Activated T-cell treated with anti-CD3 and anti-CD28 coated beads, Interleukin-2, amount 50 U/mL, for 4 hours (primary cell): ENCODE results near the gene CLBA1. TPM values are rescaled to one million over a fixed set of nuclear protein-coding genes. Genes with fewer than 3 reads are reported as not detected.

Experiments used
- ATAC-seq, 2 donors: fragments of 200-7000 bp; cut with Tn5 transposase; one replicate each; pipeline ENCODE4 v1.10.0; 2021
- DNase-seq: peaks from one replicate; pipeline ENCODE4 v3.0.0-alpha.2; 2020
- H3K27me3 Mint-ChIP-seq: one replicate; pipeline ENCODE4 v1.8.0; 2021; ENCODE audit warnings: low read depth, mixed read lengths
- H3K36me3 Mint-ChIP-seq: one replicate; pipeline ENCODE4 v1.8.0; 2022; ENCODE audit warnings: mixed read lengths; ENCODE audit not compliant: insufficient read depth
- H3K4me1 Mint-ChIP-seq: one replicate; pipeline ENCODE4 v1.8.0; 2021; ENCODE audit warnings: low read depth, mixed read lengths
- H3K4me3 Mint-ChIP-seq: one replicate; pipeline ENCODE4 v1.8.0; 2021; ENCODE audit warnings: mild to moderate bottlenecking, moderate library complexity, mixed read lengths
- H3K9me3 Mint-ChIP-seq: one replicate; pipeline ENCODE4 v1.8.0; 2021; ENCODE audit warnings: mixed read lengths
- total RNA-seq, 3 donors: library from RNA; stranded (reverse); gene quantifications; one replicate each; pipeline ENCODE4 v1.2.1, GENCODE V29; 2021

Gene CLBA1
- total RNA-seq, 3 donors from 2014 or later = 2.9 to 3.8 (median 3.3) TPM

DNA sequence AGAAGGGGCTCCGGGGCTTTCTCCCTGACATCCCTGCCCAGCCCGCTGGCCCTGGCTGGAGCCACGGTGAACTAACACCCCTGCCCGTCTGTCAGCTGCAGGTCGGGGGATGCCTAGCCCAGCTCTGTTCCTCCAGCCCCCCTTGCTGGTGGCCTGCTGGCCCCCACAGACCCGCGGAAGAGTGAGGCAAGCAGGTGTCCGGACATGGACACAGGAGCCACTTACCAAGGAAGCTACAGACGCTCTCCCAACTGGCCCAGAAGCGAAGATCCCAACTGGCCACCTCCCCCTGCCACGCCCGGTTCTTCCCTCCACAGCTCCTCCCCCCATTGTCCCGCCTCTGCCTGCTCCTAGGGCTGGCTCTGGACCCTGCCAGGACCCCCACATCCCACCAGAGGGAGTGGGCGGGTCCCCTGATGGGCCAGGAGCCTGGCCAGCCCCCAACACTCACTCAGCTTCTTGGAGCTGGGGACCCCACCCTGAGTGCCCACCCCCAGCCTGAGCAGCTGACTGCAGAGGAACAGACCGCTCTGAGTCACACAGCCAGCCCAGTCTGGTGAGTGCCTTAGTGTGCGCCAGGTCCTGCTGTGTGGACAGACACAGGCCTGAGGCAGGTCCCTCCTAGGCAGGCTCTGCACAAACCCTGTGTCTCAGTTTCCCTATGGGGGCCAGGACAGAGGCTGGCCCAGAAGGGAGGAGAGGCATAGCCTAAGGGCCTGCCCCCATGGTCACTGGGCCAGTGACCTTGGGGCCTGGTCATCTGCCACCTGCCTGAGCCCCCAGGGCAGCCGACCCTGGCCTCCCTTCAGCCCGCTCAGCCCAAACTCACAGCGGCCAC is 15.1 kb upstream of the CLBA1 start:
- no peaks in the 10 kb centered on the region for H3K36me3 Mint-ChIP-seq
- peaks cover 23% of the 10 kb centered on the region for H3K27me3 Mint-ChIP-seq
- H3K4me1 Mint-ChIP-seq = no peaks in the 10 kb centered on the region
- ATAC-seq = no peak
- H3K9me3 Mint-ChIP-seq = no peaks in the 10 kb centered on the region
- DNase-seq = no peak
- no peak overlapping the region for H3K4me3 Mint-ChIP-seq

DNA sequence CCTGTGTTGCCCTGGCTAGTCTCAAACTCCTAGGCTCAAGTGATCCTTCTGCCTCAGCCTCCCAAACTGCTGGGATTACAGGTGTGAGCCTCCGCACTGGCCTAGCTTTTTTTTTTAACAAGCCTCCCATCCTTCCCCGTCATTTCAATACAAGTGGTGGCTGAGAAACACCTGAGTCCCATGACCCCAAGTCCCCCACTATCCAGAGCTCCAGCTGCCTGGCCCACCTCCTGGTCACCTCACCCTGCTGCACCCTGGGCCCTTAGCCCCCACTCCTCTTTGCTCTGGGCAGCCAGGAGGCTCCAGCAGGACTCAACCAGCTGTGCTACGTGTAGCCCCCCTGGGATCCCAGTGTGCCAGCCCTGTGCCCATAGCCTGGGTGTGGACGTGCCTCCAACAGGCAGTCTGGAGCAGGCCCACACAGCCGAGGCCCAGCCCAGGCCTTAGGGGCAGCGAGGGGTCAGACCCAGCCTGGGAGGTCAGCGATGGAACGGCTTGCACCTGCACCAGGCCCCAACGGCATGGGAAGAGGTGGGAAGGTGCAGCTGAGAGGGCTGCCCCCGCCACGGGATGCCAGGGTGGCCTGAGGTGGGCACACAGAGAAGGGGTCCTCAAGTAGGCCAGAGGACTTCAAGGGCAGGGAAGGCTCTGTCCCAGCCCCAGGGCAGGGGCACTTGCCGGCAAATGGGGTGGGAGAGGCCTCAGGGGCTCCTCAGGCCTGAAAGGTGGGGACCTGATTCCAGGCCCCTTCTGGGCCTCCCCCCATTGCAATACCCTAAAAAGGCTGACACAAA is 13.9 kb upstream of the CLBA1 start:
- Mint-ChIP-seq H3K36me3 (no peaks in the 10 kb centered on the region), H3K4me1 (peaks cover 3% of the 10 kb centered on the region), H3K9me3 (no peaks in the 10 kb centered on the region), H3K4me3 (no peak overlapping the region), H3K27me3 (peaks cover 29% of the 10 kb centered on the region)
- no peak for ATAC-seq
- DNase-seq = no peak

DNA sequence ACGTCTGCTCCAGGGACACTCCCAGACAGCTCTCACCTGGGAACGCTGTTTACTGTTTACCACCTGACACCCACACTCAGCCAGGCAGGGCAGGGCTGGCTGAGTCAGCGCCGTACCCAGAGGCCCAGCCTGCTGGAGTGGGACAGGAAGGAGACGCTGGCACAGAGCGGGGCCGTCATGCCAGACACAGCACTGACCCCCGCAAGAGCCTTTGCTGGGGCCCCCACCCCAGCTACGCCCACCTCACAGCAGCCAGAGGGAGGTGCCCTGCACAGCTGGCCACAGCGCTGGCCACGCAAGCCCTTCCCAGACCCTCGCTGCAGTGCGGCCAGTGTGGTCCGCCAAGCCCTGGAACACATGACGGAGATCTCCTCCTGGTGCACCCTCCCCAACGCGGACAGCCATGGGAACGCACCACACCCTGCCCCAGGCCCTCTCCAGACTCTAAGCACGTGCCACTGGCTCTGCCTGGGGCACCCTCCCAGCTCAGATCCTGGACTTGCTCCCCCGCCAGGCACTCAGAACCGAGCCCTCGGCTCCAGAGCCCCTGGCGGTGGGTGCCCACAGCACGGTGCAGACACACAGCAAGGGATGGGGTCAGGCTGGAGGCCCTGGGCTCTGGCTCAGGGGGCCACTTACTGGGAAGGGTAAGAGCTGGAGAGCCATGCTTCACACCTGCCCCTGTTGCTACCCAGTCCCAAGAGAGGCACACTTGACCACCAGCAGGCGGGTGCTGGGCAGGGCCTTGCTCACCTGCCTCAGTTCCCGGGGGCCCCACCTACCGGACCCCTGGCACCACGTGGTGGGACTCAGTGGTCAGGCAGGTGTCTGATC is 13.1 kb upstream of the CLBA1 start:
- Mint-ChIP-seq H3K4me1 (peaks cover 5% of the 10 kb centered on the region), H3K4me3 (no peak overlapping the region), H3K36me3 (no peaks in the 10 kb centered on the region), H3K27me3 (peaks cover 33% of the 10 kb centered on the region), H3K9me3 (no peaks in the 10 kb centered on the region)
- no peak for DNase-seq
- no peak for ATAC-seq

DNA sequence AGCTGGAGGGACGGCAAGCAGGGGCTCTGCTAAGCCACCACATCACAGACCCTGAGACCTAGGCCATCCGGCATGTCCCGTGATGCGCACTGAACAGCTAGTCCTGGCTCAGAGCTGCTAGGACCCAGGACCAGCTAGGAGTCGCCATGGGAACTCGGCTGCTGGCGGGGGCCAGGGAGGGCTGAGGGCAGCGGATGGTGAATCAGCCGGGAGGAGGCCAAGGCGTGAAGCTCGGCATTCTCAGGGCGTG is 12.5 kb upstream of the CLBA1 start:
- ATAC-seq (no peak), DNase-seq (no peak)
- H3K36me3 Mint-ChIP-seq = no peaks in the 10 kb centered on the region
- no peak overlapping the region for H3K4me3 Mint-ChIP-seq
- H3K9me3 Mint-ChIP-seq = no peaks in the 10 kb centered on the region
- peaks cover 31% of the 10 kb centered on the region for H3K27me3 Mint-ChIP-seq
- H3K4me1 Mint-ChIP-seq = peaks cover 7% of the 10 kb centered on the region

DNA sequence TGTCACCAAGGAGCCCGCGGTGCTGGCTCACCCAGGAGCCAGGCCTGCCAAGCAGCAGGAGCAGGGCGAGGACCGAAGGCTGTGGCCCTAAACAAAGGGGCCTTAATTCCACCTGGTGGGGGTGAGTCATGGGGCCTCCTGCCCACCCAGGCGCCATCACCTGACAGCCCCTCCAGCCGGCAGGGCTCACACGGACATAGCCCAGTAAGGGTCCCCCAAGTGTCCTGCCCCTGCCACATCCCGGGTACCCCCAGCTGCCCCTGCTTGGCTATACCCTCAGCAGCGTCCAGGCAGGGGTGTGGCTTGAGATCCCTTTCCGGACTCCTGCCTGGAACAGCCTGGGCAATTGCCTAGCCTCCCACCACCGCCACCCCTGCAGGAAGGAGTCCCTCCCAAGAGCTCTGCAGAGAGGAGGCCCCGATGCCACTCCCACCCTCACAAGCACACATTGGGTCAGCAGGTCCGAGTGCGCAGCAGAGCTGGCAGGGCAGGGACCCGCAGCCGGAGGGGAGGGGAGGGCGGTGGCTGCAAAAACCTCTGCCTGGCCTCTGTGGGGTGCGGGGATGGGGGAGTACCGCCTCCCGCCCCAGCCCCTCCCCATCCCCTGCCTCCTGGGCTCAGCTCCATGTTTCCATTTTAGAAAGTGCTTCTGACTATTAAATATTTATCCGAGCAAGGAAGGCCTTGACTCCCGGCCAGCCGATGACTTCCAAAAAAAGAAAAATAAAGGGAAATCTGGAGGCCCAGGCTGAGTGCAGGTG is 12.0 kb upstream of the CLBA1 start:
- H3K36me3 Mint-ChIP-seq = no peaks in the 10 kb centered on the region
- no peak for DNase-seq
- H3K4me3 Mint-ChIP-seq = no peak overlapping the region
- H3K4me1 Mint-ChIP-seq = peaks cover 8% of the 10 kb centered on the region
- H3K9me3 Mint-ChIP-seq = no peaks in the 10 kb centered on the region
- peaks cover 28% of the 10 kb centered on the region for H3K27me3 Mint-ChIP-seq
- no peak for ATAC-seq

DNA sequence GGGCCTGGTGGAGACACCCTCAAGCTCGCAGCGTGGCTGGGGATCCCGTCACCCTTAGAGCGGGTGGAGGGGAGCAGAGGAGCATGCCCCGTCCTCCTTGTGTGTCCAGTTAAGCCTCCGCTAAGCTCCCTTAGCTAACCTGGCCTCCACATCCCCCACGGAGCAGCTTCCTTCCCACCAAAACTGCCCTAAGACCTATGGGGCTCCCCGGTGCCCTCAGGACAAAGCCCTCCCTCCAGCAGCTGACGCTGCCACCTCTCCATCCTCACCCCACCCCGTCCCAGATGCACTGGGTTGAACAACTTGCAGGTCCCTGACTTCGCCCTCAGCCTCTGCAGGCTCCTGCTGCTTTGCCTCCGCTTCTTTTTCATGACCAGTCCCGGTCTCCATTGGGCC is 11.4 kb upstream of the CLBA1 start:
- no peaks in the 10 kb centered on the region for H3K9me3 Mint-ChIP-seq
- no peak overlapping the region for H3K4me3 Mint-ChIP-seq
- no peak for DNase-seq
- H3K27me3 Mint-ChIP-seq = peaks cover 26% of the 10 kb centered on the region
- H3K36me3 Mint-ChIP-seq = no peaks in the 10 kb centered on the region
- peaks cover 9% of the 10 kb centered on the region for H3K4me1 Mint-ChIP-seq
- no peak for ATAC-seq

DNA sequence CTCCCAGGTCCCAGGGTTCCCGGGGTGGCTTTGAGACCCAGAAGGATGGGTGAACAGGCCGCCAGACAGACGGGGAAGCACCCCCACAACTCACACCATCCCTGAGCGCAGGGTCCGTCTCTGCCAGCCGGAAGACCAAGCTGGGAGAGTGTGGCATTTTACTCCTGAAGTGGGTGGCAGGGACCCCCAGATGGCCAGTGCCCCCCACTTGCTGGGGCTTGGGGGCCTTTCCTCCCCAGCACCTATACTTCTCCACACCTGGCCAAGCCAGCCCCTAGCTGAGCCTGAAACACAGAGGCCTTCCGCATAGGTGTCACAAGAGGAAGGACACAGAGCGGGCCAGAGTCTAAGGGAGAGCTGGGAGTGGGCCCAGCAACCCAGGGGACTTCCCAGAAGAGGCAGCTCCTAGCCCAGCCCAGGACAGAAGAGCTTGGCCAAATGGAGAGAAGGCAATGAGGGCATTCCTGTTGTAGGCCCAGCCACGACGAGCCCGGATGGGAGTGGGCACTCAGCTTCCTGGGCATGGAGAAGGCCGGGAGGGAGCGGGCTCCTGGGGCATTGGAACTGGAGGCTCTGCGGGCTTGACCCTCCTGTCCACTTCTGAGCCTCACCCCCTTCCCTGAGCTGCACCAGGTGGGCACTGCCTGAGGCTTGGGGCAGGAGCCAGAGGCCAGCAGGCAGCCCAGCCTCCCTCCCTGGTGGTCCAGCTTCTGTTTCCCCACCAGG is 10.8 kb upstream of the CLBA1 start:
- Mint-ChIP-seq H3K4me3 (no peak overlapping the region), H3K36me3 (no peaks in the 10 kb centered on the region), H3K27me3 (peaks cover 29% of the 10 kb centered on the region), H3K9me3 (no peaks in the 10 kb centered on the region), H3K4me1 (peaks cover 9% of the 10 kb centered on the region)
- DNase-seq = no peak
- no peak for ATAC-seq

DNA sequence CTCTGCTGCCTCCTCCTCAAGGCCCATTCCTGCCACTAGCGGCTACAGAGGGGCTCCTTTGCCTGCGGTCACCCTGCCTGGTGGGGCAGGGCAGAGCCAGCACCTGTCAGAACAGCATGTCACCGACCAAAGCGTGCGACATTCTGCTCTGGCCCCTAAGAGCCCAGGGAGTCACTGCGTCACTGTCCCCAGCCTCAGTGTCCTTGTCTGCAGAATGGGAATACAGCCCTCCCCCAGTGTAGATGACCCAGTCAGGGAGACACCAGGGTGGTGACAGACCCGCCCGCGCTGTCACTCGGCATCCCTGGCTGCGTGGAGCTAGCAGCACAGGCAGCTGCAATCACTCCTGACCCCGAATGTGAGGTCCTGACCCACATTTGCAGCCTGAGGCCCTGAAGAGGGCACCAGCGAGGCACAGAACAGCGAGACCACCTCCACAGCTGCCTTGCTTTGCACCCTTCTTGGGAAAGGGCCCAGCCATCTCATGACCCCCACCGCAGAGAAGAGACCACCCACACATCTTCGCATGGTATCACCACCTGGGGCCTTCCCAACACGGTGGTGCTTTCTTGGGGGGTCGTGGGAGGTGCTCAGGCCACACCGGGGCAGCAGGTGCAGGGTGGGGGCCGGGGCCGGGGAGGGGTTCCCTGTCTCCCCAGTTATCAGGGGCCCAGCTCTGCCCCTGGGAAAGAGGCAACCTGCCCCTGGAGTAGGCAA is 9.9 kb upstream of the CLBA1 start:
- H3K4me1 Mint-ChIP-seq = peaks cover 9% of the 10 kb centered on the region
- ATAC-seq (peak; percentile 16 to 23), DNase-seq (no peak)
- no peak overlapping the region for H3K4me3 Mint-ChIP-seq
- peaks cover 29% of the 10 kb centered on the region for H3K27me3 Mint-ChIP-seq
- H3K9me3 Mint-ChIP-seq = no peaks in the 10 kb centered on the region
- no peaks in the 10 kb centered on the region for H3K36me3 Mint-ChIP-seq

DNA sequence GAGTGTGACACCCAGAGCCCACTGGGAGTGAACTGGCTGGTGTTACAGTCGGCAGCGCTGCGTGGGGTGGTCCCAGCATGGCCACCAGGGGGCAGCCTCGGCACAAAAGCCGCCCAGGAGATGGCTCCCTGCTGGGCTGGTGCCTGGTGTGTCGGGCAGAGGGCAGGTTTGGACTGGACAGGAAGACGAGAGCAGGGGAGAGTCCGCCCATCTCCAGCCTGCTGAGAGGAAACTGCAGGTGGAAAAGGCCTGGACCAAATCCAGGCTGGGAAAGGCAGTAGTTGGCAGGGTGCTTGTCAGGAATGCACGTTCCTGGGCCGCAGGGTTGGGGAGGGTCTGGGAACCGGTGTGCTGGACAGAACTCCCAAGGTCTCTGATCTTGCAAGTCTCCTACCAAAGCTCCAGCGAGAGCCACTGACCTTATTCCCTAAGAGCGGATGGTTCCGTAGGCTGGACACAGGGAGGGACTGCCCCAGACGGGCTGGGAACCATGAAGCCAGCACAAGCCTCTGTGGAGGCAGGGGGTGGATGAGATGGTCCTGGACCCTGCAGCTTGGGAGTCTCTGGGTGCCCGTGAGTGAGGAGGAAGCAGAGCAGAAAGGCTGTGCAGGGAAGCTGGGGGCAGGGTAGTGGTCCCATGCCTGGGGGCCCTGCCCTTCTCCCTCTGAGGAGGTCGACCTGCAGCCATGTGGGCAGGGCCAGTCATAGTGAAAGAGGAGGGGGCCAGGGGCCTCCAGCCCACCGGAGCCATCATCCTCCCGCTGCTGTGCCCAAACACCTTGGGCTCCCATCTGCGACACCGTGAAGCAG is 9.2 kb upstream of the CLBA1 start:
- no peaks in the 10 kb centered on the region for H3K36me3 Mint-ChIP-seq
- ATAC-seq (peak; percentile 79 to 82), DNase-seq (peak; percentile 88)
- peak overlapping the region; percentile 67 for H3K4me3 Mint-ChIP-seq
- no peaks in the 10 kb centered on the region for H3K9me3 Mint-ChIP-seq
- H3K27me3 Mint-ChIP-seq = peaks cover 29% of the 10 kb centered on the region
- H3K4me1 Mint-ChIP-seq = peaks cover 9% of the 10 kb centered on the region

DNA sequence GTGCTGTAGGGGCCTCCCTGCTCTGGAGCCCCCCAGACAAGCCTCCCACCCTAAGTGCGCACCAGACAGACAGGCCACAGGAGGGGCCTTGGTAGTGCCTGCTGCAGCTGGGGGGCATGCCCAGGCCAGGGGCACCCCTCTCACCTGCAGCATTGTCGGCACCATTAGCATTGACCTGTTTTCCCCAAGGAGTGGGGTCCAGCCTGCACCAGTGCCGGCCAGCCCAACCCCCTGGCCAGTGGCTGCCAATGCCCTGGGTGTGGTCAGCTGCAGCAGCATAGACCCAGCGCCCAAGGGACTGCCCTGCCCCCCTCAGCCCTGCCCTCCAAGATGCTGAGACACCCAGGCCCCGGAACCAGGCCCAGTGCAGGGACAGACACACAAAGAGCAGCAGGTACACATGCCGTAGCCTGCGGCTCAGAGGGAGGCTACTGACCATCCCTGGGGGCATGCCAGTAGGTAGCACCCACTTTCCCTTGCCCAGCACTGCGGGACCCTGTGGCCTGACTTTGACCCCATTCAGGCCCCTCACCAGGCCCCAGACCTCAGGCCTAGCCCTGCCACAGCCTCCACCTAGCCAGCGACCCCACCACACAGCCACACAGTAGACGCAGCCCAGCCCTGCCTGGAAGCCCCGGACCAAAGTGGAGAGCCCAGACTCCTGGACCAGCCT is 8.4 kb upstream of the CLBA1 start:
- ATAC-seq (no peak), DNase-seq (no peak)
- H3K4me1 Mint-ChIP-seq = peaks cover 9% of the 10 kb centered on the region
- H3K4me3 Mint-ChIP-seq = peak overlapping the region; percentile 75
- no peaks in the 10 kb centered on the region for H3K9me3 Mint-ChIP-seq
- H3K27me3 Mint-ChIP-seq = peaks cover 29% of the 10 kb centered on the region
- no peaks in the 10 kb centered on the region for H3K36me3 Mint-ChIP-seq

DNA sequence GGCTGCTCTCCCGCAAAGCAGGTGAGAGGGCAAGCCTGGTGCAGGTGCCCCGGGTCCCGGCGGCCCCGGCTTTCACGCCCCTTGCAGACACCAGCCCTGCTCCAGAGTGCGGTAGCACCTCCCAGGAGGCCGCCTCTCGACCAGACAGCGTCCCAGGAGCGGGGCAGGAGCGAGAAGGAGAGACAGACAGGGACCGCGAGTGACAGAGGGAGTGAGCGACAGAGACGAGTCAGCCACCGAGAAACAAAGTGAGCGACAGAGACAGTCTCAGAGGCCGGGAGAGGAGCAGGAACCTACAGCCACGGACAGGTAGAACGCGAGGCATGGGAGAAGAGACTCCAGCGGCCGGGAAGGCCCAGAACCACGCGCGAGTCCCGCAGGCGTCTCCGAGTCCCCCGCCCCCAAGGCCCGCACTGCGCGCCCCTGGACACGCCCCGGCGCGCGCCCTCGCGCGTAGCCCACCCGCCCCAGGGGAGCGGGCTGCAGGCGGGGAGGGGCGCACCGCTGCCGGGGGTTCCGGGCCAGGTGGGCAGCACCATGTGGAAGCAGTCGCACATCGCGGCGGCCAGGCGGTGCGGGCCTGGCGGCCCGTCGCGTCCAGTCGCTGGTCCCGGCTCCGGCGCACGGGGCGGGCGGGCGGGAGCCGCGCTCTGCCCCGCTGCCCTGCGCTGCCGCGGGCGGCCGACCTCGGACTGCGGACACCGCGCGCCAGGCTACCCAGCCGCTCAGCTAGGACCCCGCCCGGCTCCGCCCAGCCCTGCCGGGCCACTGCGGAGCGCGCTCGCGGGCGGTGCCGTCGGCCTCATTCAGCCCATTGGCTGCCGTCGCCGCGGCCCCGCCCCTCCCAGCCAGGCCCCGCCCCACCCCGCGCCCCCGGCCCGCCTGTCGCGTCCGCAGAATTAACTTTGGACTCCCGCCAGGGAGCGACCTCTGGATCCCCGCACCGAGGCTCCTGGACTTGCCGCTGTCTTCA is 7.6 kb upstream of the CLBA1 start, which contains the start of gene AHNAK2:
AHNAK2 (minus strand) TSS at position 694 of the 973 bp plus-strand sequence; CDS start at position 557, 137 bp downstream.
- peak; percentile 80 to 87 for ATAC-seq
- no peaks in the 10 kb centered on the region for H3K36me3 Mint-ChIP-seq
- H3K9me3 Mint-ChIP-seq = no peaks in the 10 kb centered on the region
- H3K4me3 Mint-ChIP-seq = peak within 1 kb of the TSS; percentile 75
- H3K27me3 Mint-ChIP-seq = peaks cover 29% of the 10 kb centered on the region
- no peak for DNase-seq
- peaks cover 9% of the 10 kb centered on the region for H3K4me1 Mint-ChIP-seq
